ENCODE measurements around the gene AFF2.
"Not testable (repeated sequence)": the region's sequence is repeated elsewhere in the genome, so short reads cannot be mapped to it uniquely, and the experiment has no call there.

AFF2 gene

DNA sequence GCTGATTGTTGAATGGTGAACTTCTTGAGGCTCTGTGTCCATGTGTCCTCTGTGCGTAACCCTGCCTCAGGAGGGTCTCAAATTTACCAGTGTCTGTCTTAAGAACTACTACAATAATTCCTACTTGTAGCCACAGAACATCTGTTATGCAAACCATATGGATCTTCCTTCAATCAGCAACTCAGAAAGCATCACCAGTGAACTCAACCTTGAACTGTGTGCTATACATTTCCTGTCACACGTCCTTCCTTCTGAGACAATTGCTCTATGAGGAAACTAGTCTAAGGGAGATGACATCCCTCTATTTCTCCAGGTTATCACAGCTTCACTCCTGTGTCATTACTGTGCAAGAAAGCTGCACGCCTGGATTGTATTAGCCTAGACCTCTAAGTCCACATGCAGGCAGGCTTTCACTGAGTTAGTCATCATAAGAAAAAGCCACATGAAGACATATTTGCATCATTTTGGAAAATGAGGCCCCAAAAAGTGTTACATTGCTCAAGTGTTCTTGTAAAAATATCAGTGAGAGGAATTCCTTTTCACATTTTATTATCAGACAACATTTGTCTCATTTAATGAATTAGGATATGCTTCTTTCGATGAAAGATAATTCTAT lies 157.8 kb downstream of the AFF2 start:
- Histone ChIP-seq H3K27ac (ENCODE audit: low read depth, low read length) (no peak overlapping the region), H3K9ac (ENCODE audit: low read length) (no peak overlapping the region), H3K36me3 (ENCODE audit: insufficient read depth, low read length) (no peaks in the 10 kb centered on the region), H3K4me1 (ENCODE audit: insufficient read depth, low read length) (no peaks in the 10 kb centered on the region), H3K9me3 (ENCODE audit: low read length) (no peaks in the 10 kb centered on the region), H3K4me3 (ENCODE audit: low read depth in 1 of 2, low read length in 2 of 2) (no peak overlapping the region), H3K27me3 (ENCODE audit: control insufficient read depth in 1 of 2, insufficient read depth in 2 of 2, low read length in 2 of 2) (no peaks in the 10 kb centered on the region)

DNA sequence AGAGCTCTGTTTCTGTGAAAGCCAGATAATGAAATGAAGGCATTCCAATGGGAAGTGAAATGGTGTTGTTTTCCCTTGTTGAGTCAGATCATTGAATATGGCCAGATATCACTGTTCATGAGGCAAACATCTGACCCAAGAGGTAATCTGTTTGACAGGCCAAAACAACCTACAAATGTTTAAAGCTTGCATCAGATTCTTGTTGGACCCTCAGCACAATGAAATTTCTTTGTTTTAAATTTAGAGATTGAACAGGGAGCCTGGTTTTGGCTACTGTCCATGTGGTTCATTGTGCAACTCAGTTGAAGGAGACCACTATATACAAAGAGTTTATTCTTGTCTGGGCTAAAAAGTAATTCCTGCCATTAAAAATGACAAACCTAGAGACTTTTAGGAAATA lies 159.1 kb downstream of the AFF2 start:
- Histone ChIP-seq H3K4me1 (ENCODE audit: insufficient read depth, low read length) (no peaks in the 10 kb centered on the region), H3K27me3 (ENCODE audit: control insufficient read depth in 1 of 2, insufficient read depth in 2 of 2, low read length in 2 of 2) (no peaks in the 10 kb centered on the region)

DNA sequence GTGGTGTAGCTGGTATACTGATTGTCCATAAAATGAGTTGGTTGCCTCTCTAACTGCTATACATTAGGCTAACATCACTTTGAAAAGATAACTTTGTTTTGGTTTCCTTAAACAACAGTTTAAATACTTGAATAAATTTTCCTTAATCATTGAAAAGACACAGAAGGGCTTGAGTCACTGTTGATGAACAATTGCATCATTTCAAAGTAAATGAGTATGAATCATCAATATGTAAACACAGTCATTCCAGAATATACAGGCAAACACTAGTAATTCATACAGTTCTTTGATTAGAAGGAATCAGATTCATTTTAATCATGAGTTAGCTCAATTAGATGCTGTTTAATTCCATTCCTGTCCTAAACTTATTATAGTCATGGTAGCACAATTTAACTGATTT lies 160.6 kb downstream of the AFF2 start:
- Histone ChIP-seq H3K27me3 (ENCODE audit: control insufficient read depth in 1 of 2, insufficient read depth in 2 of 2, low read length in 2 of 2) (no peaks in the 10 kb centered on the region), H3K27ac (ENCODE audit: low read depth, low read length) (no peak overlapping the region), H3K9ac (ENCODE audit: low read length) (no peak overlapping the region), H3K9me3 (ENCODE audit: low read length) (no peaks in the 10 kb centered on the region), H3K4me1 (ENCODE audit: insufficient read depth, low read length) (no peaks in the 10 kb centered on the region), H3K36me3 (ENCODE audit: insufficient read depth, low read length) (no peaks in the 10 kb centered on the region), H3K4me3 (ENCODE audit: low read depth in 1 of 2, low read length in 2 of 2) (no peak overlapping the region)

More for the DNA sequence above, 159.1 kb downstream of the AFF2 start:
- Histone ChIP-seq H3K36me3 (ENCODE audit: insufficient read depth, low read length) (no peaks in the 10 kb centered on the region), H3K9me3 (ENCODE audit: low read length) (no peaks in the 10 kb centered on the region), H3K27ac (ENCODE audit: low read depth, low read length) (no peak overlapping the region), H3K9ac (ENCODE audit: low read length) (no peak overlapping the region), H3K4me3 (ENCODE audit: low read depth in 1 of 2, low read length in 2 of 2) (no peak overlapping the region)

DNA sequence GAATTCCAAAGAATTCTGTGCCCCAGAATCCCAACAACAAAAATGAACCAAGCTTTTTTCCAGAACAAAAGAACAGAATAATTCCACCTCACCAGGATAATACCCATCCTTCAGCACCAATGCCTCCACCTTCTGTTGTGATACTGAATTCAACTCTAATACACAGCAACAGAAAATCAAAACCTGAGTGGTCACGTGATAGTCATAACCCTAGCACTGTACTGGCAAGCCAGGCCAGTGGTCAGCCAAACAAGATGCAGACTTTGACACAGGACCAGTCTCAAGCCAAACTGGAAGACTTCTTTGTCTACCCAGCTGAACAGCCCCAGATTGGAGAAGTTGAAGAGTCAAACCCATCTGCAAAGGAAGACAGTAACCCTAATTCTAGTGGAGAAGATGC lies 161.6 kb downstream of the AFF2 start:
- Histone ChIP-seq H3K4me3 (ENCODE audit: low read depth in 1 of 2, low read length in 2 of 2) (no peak overlapping the region), H3K4me1 (ENCODE audit: insufficient read depth, low read length) (no peaks in the 10 kb centered on the region), H3K9me3 (ENCODE audit: low read length) (no peaks in the 10 kb centered on the region), H3K27me3 (ENCODE audit: control insufficient read depth in 1 of 2, insufficient read depth in 2 of 2, low read length in 2 of 2) (no peaks in the 10 kb centered on the region), H3K27ac (ENCODE audit: low read depth, low read length) (no peak overlapping the region), H3K9ac (ENCODE audit: low read length) (no peak overlapping the region), H3K36me3 (ENCODE audit: insufficient read depth, low read length) (no peaks in the 10 kb centered on the region)

DNA sequence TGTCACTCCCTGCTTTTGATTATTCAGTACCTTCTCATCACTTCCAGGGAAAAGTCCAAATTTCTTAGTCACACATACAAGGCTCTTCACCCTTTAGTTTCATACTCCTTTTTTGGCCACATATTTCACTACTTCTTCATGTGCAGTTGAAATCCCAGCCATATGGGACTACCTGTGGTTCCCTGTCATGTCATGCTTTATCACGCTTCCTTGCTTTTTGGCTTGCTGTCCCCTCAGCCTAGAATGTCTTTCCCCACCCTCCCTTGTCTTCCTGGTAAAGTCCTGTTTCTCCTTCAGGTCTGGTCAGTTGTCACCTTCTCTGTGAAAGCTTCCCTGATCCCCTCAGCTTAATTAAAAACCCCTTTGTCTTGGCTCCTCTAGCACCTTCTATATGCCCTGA lies 163.8 kb downstream of the AFF2 start:
- no peaks in the 10 kb centered on the region for H3K4me1 ChIP-seq (ENCODE audit: insufficient read depth, low read length)
- no peaks in the 10 kb centered on the region for H3K36me3 ChIP-seq (ENCODE audit: insufficient read depth, low read length)
- no peak overlapping the region for H3K4me3 ChIP-seq (ENCODE audit: low read depth in 1 of 2, low read length in 2 of 2)
- no peaks in the 10 kb centered on the region for H3K27me3 ChIP-seq (ENCODE audit: control insufficient read depth in 1 of 2, insufficient read depth in 2 of 2, low read length in 2 of 2)
- H3K27ac ChIP-seq (ENCODE audit: low read depth, low read length): no peak overlapping the region
- H3K9me3 ChIP-seq (ENCODE audit: low read length): peaks cover 6% of the 10 kb centered on the region
- no peak overlapping the region for H3K9ac ChIP-seq (ENCODE audit: low read length)

DNA sequence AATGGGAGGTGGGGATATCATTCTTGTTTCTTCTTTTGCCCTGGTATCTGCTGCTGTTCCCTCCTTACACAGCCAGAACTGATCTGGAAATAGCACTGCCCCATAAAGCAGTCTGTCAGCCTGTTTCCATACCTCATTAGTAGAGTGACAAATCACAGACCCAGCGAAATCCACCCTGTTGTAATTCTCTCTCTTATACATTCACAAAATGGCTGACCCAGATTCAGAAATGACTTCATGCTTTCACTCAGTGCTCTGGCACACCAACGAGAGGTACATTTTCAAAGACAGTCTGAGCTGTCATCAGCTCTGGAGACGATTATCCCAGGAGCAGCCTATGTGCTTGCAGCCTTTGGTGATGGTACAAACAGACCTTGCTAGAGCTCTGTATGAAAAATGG lies 164.6 kb downstream of the AFF2 start:
- Histone ChIP-seq H3K9me3 (ENCODE audit: low read length) (peaks cover 6% of the 10 kb centered on the region), H3K27me3 (ENCODE audit: control insufficient read depth in 1 of 2, insufficient read depth in 2 of 2, low read length in 2 of 2) (no peaks in the 10 kb centered on the region), H3K36me3 (ENCODE audit: insufficient read depth, low read length) (no peaks in the 10 kb centered on the region), H3K4me3 (ENCODE audit: low read depth in 1 of 2, low read length in 2 of 2) (no peak overlapping the region), H3K9ac (ENCODE audit: low read length) (no peak overlapping the region), H3K27ac (ENCODE audit: low read depth, low read length) (no peak overlapping the region), H3K4me1 (ENCODE audit: insufficient read depth, low read length) (no peaks in the 10 kb centered on the region)

DNA sequence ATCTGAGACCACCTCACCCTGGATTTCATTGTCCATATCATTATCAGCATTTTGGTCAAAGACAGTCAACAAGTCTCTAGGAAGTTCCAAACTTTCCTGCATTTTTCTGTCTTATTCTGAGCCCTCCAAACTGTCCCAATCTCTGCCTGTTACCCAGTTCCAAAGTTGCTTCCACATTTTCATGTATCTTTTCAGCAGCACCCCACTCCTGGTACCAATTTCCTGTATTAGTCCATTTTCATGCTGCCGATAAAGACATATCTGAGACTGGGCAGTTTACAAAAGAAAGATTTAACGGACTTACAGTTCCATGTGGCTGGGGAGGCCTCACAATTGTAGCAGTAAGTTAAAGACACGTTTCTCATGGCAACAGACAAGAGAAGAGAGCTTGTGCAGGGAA lies 168.8 kb downstream of the AFF2 start:
- H3K4me3 ChIP-seq (ENCODE audit: low read depth in 1 of 2, low read length in 2 of 2); H3K27me3 ChIP-seq (ENCODE audit: control insufficient read depth in 1 of 2, insufficient read depth in 2 of 2, low read length in 2 of 2); H3K27ac ChIP-seq (ENCODE audit: low read depth, low read length); H3K9me3 ChIP-seq (ENCODE audit: low read length); H3K36me3 ChIP-seq (ENCODE audit: insufficient read depth, low read length); H3K9ac ChIP-seq (ENCODE audit: low read length); H3K4me1 ChIP-seq (ENCODE audit: insufficient read depth, low read length): not testable (repeated sequence)

DNA sequence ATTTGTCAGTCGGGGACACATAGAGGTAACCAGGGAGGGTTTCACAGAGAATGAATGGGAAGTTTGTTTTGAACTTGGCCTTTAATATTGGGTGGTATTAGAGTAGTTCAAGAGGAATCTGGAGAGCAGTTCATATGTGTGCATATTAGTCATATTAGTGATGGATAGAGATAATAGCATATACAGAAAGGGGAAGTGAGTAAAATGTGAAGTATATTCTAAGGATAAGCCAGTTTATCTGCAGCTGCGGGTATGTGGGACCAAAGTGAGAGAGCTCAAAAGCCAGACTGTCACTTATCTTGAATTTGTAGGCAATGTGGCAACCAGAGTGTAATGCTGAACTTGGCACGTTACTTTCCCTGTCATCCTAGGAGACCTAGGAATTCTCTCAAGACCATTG lies 169.9 kb downstream of the AFF2 start:
- H3K27ac ChIP-seq (ENCODE audit: low read depth, low read length): no peak overlapping the region
- H3K4me1 ChIP-seq (ENCODE audit: insufficient read depth, low read length): no peaks in the 10 kb centered on the region
- H3K4me3 ChIP-seq (ENCODE audit: low read depth in 1 of 2, low read length in 2 of 2): no peak overlapping the region
- no peak overlapping the region for H3K9ac ChIP-seq (ENCODE audit: low read length)
- H3K9me3 ChIP-seq (ENCODE audit: low read length): peaks cover 6% of the 10 kb centered on the region
- H3K27me3 ChIP-seq (ENCODE audit: control insufficient read depth in 1 of 2, insufficient read depth in 2 of 2, low read length in 2 of 2): no peaks in the 10 kb centered on the region
- no peaks in the 10 kb centered on the region for H3K36me3 ChIP-seq (ENCODE audit: insufficient read depth, low read length)

DNA sequence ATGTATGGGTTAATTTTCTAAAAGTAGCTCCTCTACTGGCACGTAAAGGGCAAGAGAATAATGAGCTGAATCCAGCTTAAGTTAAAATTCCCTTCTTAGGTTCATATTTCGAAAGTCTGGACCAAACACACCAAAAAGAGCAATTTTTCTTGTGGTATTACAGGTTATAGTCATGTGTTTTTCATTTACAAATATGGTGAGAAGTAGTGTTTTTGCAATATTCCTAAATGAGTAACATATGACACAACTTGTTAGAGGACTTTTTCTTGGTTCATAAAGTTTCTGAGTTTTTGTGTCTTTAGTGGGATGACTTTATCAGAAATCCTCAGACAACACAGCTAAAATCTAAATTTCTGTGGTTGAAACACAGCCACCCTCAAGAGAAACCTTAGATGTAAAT lies 172.1 kb downstream of the AFF2 start:
- Histone ChIP-seq H3K36me3 (ENCODE audit: insufficient read depth, low read length) (no peaks in the 10 kb centered on the region), H3K4me1 (ENCODE audit: insufficient read depth, low read length) (no peaks in the 10 kb centered on the region), H3K27ac (ENCODE audit: low read depth, low read length) (no peak overlapping the region), H3K9ac (ENCODE audit: low read length) (no peak overlapping the region), H3K27me3 (ENCODE audit: control insufficient read depth in 1 of 2, insufficient read depth in 2 of 2, low read length in 2 of 2) (no peaks in the 10 kb centered on the region), H3K9me3 (ENCODE audit: low read length) (peaks cover 6% of the 10 kb centered on the region), H3K4me3 (ENCODE audit: low read depth in 1 of 2, low read length in 2 of 2) (no peak overlapping the region)

DNA sequence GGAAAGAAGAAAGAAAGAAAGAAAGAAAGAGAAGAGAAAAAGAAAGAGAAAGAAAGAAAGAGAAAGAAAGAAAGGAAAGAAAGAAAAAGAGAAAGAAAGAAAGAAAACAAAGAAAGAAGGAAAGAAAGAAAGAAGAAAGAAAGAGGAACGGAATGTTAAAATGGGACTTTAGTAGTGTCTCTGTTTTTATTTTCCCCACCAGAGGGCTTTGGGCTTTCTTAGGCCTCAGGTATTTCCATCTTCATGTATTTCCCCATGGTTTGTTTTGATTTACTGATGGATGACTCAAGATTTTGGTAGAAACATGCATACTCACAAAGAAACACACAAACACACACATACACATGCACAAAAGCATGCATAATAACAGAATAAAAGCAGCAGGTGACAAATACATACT lies 181.2 kb downstream of the AFF2 start:
- H3K4me1 ChIP-seq (ENCODE audit: insufficient read depth, low read length): no peaks in the 10 kb centered on the region
- no peaks in the 10 kb centered on the region for H3K27me3 ChIP-seq (ENCODE audit: control insufficient read depth in 1 of 2, insufficient read depth in 2 of 2, low read length in 2 of 2)
- no peak overlapping the region for H3K9ac ChIP-seq (ENCODE audit: low read length)
- H3K9me3 ChIP-seq (ENCODE audit: low read length): no peaks in the 10 kb centered on the region
- H3K36me3 ChIP-seq (ENCODE audit: insufficient read depth, low read length): no peaks in the 10 kb centered on the region
- H3K27ac ChIP-seq (ENCODE audit: low read depth, low read length): no peak overlapping the region
- no peak overlapping the region for H3K4me3 ChIP-seq (ENCODE audit: low read depth in 1 of 2, low read length in 2 of 2)

DNA sequence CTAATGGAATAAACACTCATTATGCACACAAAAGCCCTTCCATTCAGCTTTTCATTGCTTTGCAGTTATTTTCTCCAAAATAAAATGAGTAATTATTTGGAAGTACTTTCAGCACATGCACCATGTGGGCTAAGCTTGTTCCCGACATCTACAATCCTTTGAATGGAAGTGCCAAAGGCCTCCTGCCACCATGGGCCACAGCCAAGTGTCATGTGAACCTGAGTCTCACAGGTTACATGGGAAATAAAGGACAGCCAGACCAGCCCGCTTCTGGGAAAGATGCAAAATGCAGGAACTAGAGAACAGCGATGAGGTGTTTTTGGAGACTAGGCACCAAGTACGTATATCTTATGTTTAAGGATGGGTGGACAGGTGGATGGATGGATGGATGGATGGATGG lies 181.8 kb downstream of the AFF2 start:
- Histone ChIP-seq H3K27ac (ENCODE audit: low read depth, low read length) (no peak overlapping the region), H3K9me3 (ENCODE audit: low read length) (no peaks in the 10 kb centered on the region), H3K36me3 (ENCODE audit: insufficient read depth, low read length) (no peaks in the 10 kb centered on the region), H3K9ac (ENCODE audit: low read length) (no peak overlapping the region), H3K4me3 (ENCODE audit: low read depth in 1 of 2, low read length in 2 of 2) (no peak overlapping the region), H3K4me1 (ENCODE audit: insufficient read depth, low read length) (no peaks in the 10 kb centered on the region), H3K27me3 (ENCODE audit: control insufficient read depth in 1 of 2, insufficient read depth in 2 of 2, low read length in 2 of 2) (no peaks in the 10 kb centered on the region)

DNA sequence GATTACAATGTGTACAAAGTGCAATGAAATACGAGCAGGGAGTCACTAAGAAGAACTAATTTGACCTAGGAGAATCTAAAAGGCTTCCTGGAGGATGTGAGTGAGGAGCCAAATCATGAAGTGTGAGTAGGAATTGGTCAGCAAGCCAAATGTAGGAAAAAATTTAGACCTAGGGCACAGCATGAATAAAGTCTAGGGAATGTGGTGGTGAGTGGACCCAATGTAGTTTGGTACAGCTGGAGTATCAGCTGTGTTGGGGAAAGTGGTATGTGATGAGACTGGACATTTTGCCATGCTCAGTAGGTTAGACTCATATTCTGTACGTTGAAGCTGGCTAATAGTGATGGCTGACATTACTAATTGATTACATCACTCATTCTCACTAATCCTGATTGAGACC lies 191.0 kb downstream of the AFF2 start:
- Histone ChIP-seq H3K4me1 (ENCODE audit: insufficient read depth, low read length) (no peaks in the 10 kb centered on the region), H3K9ac (ENCODE audit: low read length) (no peak overlapping the region), H3K27me3 (ENCODE audit: control insufficient read depth in 1 of 2, insufficient read depth in 2 of 2, low read length in 2 of 2) (no peaks in the 10 kb centered on the region), H3K27ac (ENCODE audit: low read depth, low read length) (no peak overlapping the region), H3K36me3 (ENCODE audit: insufficient read depth, low read length) (no peaks in the 10 kb centered on the region), H3K9me3 (ENCODE audit: low read length) (no peaks in the 10 kb centered on the region), H3K4me3 (ENCODE audit: low read depth in 1 of 2, low read length in 2 of 2) (no peak overlapping the region)
